H9 (cell line): Measurements from ENCODE around the gene MCU. TPM values are rescaled to one million over a fixed set of nuclear protein-coding genes. Genes with fewer than 3 reads are reported as not detected.

Experiments used
- DNase-seq: peaks from one replicate; pipeline ENCODE4 v3.0.0-alpha.2; 2017
- H2AFZ ChIP-seq: one replicate; pipeline ENCODE4 v1.6.1; 2013; ENCODE audit warnings: mild to moderate bottlenecking, low read length, control low read depth, moderate library complexity
- H2AK5ac ChIP-seq: 2 replicates; pipeline ENCODE4 v1.6.1; 2013; ENCODE audit warnings: low read length, control low read depth, mixed read lengths; ENCODE audit not compliant: insufficient read length
- H2BK120ac ChIP-seq: one replicate; pipeline ENCODE4 v1.6.1; 2013; ENCODE audit warnings: low read depth, mild to moderate bottlenecking, low read length, control low read depth, inconsistent platforms; ENCODE audit not compliant: poor library complexity, severe bottlenecking
- H2BK12ac ChIP-seq: 2 replicates; pipeline ENCODE4 v1.6.1; 2013; ENCODE audit warnings: low read length, control low read depth, mixed read lengths, low read depth; ENCODE audit not compliant: insufficient read length
- H2BK15ac ChIP-seq: 2 replicates; pipeline ENCODE4 v1.6.1; 2013; ENCODE audit warnings: low read depth, low read length, control low read depth
- H2BK20ac ChIP-seq: one replicate; pipeline ENCODE4 v1.6.1; 2013; ENCODE audit warnings: low read depth, mild to moderate bottlenecking, low read length, control low read depth, inconsistent platforms; ENCODE audit not compliant: poor library complexity, severe bottlenecking
- H2BK5ac ChIP-seq: 2 replicates; pipeline ENCODE4 v1.6.1; 2013; ENCODE audit warnings: low read length, control low read depth, mixed read lengths; ENCODE audit not compliant: insufficient read length
- H3K14ac ChIP-seq: 2 replicates; pipeline ENCODE4 v1.6.1; 2013; ENCODE audit warnings: low read length, control low read depth; ENCODE audit not compliant: insufficient read depth
- H3K18ac ChIP-seq: 2 replicates; pipeline ENCODE4 v1.6.1; 2013; ENCODE audit warnings: low read depth, mild to moderate bottlenecking, mixed read lengths, low read length, control low read depth; ENCODE audit not compliant: insufficient read length
- H3K23ac ChIP-seq: 2 replicates; pipeline ENCODE4 v1.6.1; 2013; ENCODE audit warnings: low read length, control low read depth, mixed read lengths, low read depth; ENCODE audit not compliant: insufficient read length
- H3K23me2 ChIP-seq: 2 replicates; pipeline ENCODE4 v1.6.1; 2013; ENCODE audit warnings: low read depth, mild to moderate bottlenecking, mixed read lengths, low read length, control low read depth; ENCODE audit not compliant: insufficient read length, poor library complexity, severe bottlenecking
- H3K27ac ChIP-seq: 2 replicates; pipeline ENCODE4 v1.5.1; 2013; ENCODE audit warnings: low read length, control low read depth, mixed read lengths, low read depth; ENCODE audit not compliant: insufficient read length
- H3K27me3 ChIP-seq: 2 replicates; pipeline ENCODE4 v1.6.1; 2013; ENCODE audit warnings: low read length, control low read depth, inconsistent platforms; ENCODE audit not compliant: insufficient read depth
- H3K4ac ChIP-seq: 2 replicates; pipeline ENCODE4 v1.6.1; 2013; ENCODE audit warnings: low read depth, mild to moderate bottlenecking, control low read depth, inconsistent platforms, low read length, moderate library complexity
- H3K4me1 ChIP-seq: 2 replicates; pipeline ENCODE4 v1.6.1; 2013; ENCODE audit warnings: low read length, control low read depth, inconsistent platforms; ENCODE audit not compliant: insufficient read depth
- H3K4me2 ChIP-seq: 2 replicates; pipeline ENCODE4 v1.6.1; 2013; ENCODE audit warnings: low read length, control low read depth, mixed read lengths; ENCODE audit not compliant: insufficient read length, insufficient read depth
- H3K56ac ChIP-seq: 2 replicates; pipeline ENCODE4 v1.6.1; 2013; ENCODE audit warnings: low read depth, mild to moderate bottlenecking, mixed read lengths, low read length, control low read depth; ENCODE audit not compliant: insufficient read length
- H3K79me1 ChIP-seq: 2 replicates; pipeline ENCODE4 v1.6.1; 2013; ENCODE audit warnings: low read depth, mild to moderate bottlenecking, moderate library complexity, low read length, control low read depth, inconsistent platforms; ENCODE audit not compliant: insufficient read depth, poor library complexity, severe bottlenecking
- H3K79me2 ChIP-seq: 2 replicates; pipeline ENCODE4 v1.6.1; 2013; ENCODE audit warnings: low read length, control low read depth, inconsistent platforms; ENCODE audit not compliant: insufficient read depth
- H3K9ac ChIP-seq: 2 replicates; pipeline ENCODE4 v1.6.1; 2013; ENCODE audit warnings: low read length, control low read depth, mixed read lengths; ENCODE audit not compliant: insufficient read length; ENCODE audit errors: extremely low read depth
- H3K9me3 ChIP-seq: one replicate; pipeline ENCODE4 v1.6.1; 2013; ENCODE audit warnings: low read depth, low read length, inconsistent platforms; ENCODE audit not compliant: control insufficient read depth
- H3T11ph ChIP-seq: one replicate; pipeline ENCODE4 v1.6.1; 2013; ENCODE audit warnings: mild to moderate bottlenecking, low read length, control low read depth, inconsistent platforms
- H4K20me1 ChIP-seq: one replicate; pipeline ENCODE4 v1.6.1; 2013; ENCODE audit not compliant: control insufficient read depth, insufficient read length, insufficient read depth
- H4K5ac ChIP-seq: 2 replicates; pipeline ENCODE4 v1.6.1; 2013; ENCODE audit warnings: low read depth, mild to moderate bottlenecking, mixed read lengths, low read length, control low read depth; ENCODE audit not compliant: insufficient read length
- H4K8ac ChIP-seq: replicated peaks from 2 replicates; pipeline ENCODE4 v1.6.1; 2013; ENCODE audit warnings: low read length, control low read depth, mixed read lengths, low read depth; ENCODE audit not compliant: insufficient read length
- H4K91ac ChIP-seq: 2 replicates; pipeline ENCODE4 v1.6.1; 2013; ENCODE audit warnings: low read depth, mild to moderate bottlenecking, moderate library complexity, mixed read lengths, low read length, control low read depth; ENCODE audit not compliant: insufficient read length
- H3K27ac Mint-ChIP-seq, 3 experiments: 2 replicates in 2 of 3; 3 replicates in 1 of 3; pipeline ENCODE4 v1.8.0; 2020 to 2021; ENCODE audit warnings: mixed read lengths in 3 of 3, mild to moderate bottlenecking in 1 of 3, moderate library complexity in 1 of 3
- H3K27me3 Mint-ChIP-seq: 2 replicates; pipeline ENCODE4 v1.8.0; 2021; ENCODE audit warnings: low read depth, mild to moderate bottlenecking, moderate library complexity, mixed read lengths
- H3K36me3 Mint-ChIP-seq, 3 experiments: 2 replicates in 2 of 3; 3 replicates in 1 of 3; pipeline ENCODE4 v1.8.0; 2020 to 2021; ENCODE audit warnings: low read depth in 3 of 3, mixed read lengths in 3 of 3; ENCODE audit not compliant: insufficient read depth in 1 of 3
- H3K4me1 Mint-ChIP-seq, 2 experiments: 2 replicates each; pipeline ENCODE4 v1.8.0; 2020; ENCODE audit warnings: mixed read lengths in 2 of 2
- H3K4me3 Mint-ChIP-seq, 2 experiments: 2 replicates in 1 of 2; 3 replicates in 1 of 2; pipeline ENCODE4 v1.8.0; 2020 to 2021; ENCODE audit warnings: mild to moderate bottlenecking in 2 of 2, mixed read lengths in 2 of 2, moderate library complexity in 1 of 2
- H3K9me3 Mint-ChIP-seq, 2 experiments: 2 replicates in 1 of 2; 3 replicates in 1 of 2; pipeline ENCODE4 v1.8.0; 2020; ENCODE audit warnings: mild to moderate bottlenecking in 2 of 2, mixed read lengths in 2 of 2, moderate library complexity in 1 of 2
- WGBS: extraction: QIAGEN DNeasy Blood & Tissue Kit; methylation state at CpG from one replicate; pipeline ENCODE4 v1.1.7; 2013; ENCODE audit warnings: missing lambda C conversion rate, low lambda C conversion rate, mixed read lengths; ENCODE audit not compliant: insufficient read length; ENCODE audit errors: extremely low coverage; 5-methylcytosine and 5-hydroxymethylcytosine counted together
- total RNA-seq: library from RNA; stranded (reverse); gene quantifications from 2 replicates; pipeline ENCODE4 v1.2.1, GENCODE V29; 2021
- TF ChIP-seq, protein P1 (sequence below): fragments of 200-600 bp; sonication (generic); conservative IDR thresholded peaks from 3 replicates; pipeline ENCODE4 v1.8.0; 2021; ENCODE audit warnings: antibody characterized with exemption, mild to moderate bottlenecking

The MCU gene
- total RNA-seq, 1 experiment from 2014 or later, result 36.6 TPM

GRCh38 chr10:72756674-72757385 is 64.9 kb downstream of the MCU start:
- peak overlapping the region; percentile 42 for H3K4me2 ChIP-seq
- H3K4ac ChIP-seq, result no peak overlapping the region
- H4K20me1 ChIP-seq, result no peaks in the 10 kb centered on the region
- no peak overlapping the region for H2BK12ac ChIP-seq
- no peak overlapping the region for H2AK5ac ChIP-seq
- H2BK15ac ChIP-seq, result no peak overlapping the region
- H2BK5ac ChIP-seq, result no peak overlapping the region
- no peak overlapping the region for H4K8ac ChIP-seq
- Mint-ChIP-seq H3K27ac (peak overlapping the region; percentile 92 to 96 (median 95)), H3K4me1 (peaks cover 73 to 76% of the 10 kb centered on the region in 2 experiments), H3K36me3 (no peaks in the 10 kb centered on the region; a peak in 2 of 7 replicates), H3K9me3 (no peaks in the 10 kb centered on the region), H3K27me3 (no peaks in the 10 kb centered on the region), H3K4me3 (peak overlapping the region; percentile 44 to 55)
- no peaks in the 10 kb centered on the region for H3K9me3 ChIP-seq
- WGBS, result no CpG with 5 or more reads among the region's 7 CpGs
- peak overlapping the region; percentile 74 for H3K18ac ChIP-seq
- no peak overlapping the region for H2BK20ac ChIP-seq
- no peak overlapping the region for H3T11ph ChIP-seq
- no peaks in the 10 kb centered on the region for H3K23me2 ChIP-seq
- H3K23ac ChIP-seq, result no peak overlapping the region
- TF ChIP-seq, protein P1, sequence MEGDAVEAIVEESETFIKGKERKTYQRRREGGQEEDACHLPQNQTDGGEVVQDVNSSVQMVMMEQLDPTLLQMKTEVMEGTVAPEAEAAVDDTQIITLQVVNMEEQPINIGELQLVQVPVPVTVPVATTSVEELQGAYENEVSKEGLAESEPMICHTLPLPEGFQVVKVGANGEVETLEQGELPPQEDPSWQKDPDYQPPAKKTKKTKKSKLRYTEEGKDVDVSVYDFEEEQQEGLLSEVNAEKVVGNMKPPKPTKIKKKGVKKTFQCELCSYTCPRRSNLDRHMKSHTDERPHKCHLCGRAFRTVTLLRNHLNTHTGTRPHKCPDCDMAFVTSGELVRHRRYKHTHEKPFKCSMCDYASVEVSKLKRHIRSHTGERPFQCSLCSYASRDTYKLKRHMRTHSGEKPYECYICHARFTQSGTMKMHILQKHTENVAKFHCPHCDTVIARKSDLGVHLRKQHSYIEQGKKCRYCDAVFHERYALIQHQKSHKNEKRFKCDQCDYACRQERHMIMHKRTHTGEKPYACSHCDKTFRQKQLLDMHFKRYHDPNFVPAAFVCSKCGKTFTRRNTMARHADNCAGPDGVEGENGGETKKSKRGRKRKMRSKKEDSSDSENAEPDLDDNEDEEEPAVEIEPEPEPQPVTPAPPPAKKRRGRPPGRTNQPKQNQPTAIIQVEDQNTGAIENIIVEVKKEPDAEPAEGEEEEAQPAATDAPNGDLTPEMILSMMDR, result no peak
- H3K79me2 ChIP-seq, result peaks cover 3% of the 10 kb centered on the region; the same call in 1 of the 2 replicates
- H3K79me1 ChIP-seq, result no peaks in the 10 kb centered on the region
- H3K14ac ChIP-seq, result no peak overlapping the region
- peak overlapping the region; percentile 39 for H4K5ac ChIP-seq
- H3K27me3 ChIP-seq, result no peaks in the 10 kb centered on the region
- H3K56ac ChIP-seq, result no peak overlapping the region
- no peak overlapping the region for H4K91ac ChIP-seq
- no peak overlapping the region for H2AFZ ChIP-seq
- H3K9ac ChIP-seq, result no peak overlapping the region
- H2BK120ac ChIP-seq, result no peak overlapping the region
- peak; percentile 49 for DNase-seq
- H3K27ac ChIP-seq, result peak overlapping the region; percentile 54
- H3K4me1 ChIP-seq, result peaks cover 8% of the 10 kb centered on the region
